Measurements from ENCODE around the gene JAG1. TPM values are rescaled to one million over a fixed set of nuclear protein-coding genes. Genes with fewer than 3 reads are reported as not detected.
"Not testable (repeated sequence)": the region's sequence is repeated elsewhere in the genome, so short reads cannot be mapped to it uniquely, and the experiment has no call there.

The JAG1 gene
- total RNA-seq, 1 experiment from 2014 or later = 8.3 TPM

DNA sequence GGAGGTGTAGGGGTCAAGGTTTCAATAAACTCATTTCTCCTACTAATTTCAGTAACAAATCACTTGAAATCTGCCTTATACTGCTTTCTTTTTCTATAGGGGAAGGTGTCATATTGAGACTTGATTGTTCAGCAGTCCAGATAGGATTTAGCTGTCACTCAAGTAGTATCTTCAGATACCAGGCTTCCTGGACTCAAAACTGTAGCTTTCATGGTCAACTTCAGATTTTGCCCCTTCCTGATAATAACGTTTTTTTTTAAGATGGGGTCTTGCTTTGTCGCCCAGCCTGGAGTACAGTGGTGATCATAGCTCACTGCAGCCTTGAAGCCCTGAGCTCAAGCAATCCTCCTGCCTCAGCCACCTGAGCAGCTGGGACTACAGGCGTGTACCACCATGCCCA lies 77.8 kb downstream of the JAG1 start:
- no peak overlapping the region for H3K9ac ChIP-seq (ENCODE audit: low read length)
- H4K20me1 ChIP-seq (ENCODE audit: insufficient read depth, low read depth, low read length) = no peaks in the 10 kb centered on the region
- peaks cover 11% of the 10 kb centered on the region for H3K4me1 ChIP-seq (ENCODE audit: low read length)
- no peak for DNase-seq
- no peaks in the 10 kb centered on the region for H3K27me3 ChIP-seq (ENCODE audit: low read length)
- peaks cover 4% of the 10 kb centered on the region; the same call in 1 of the 2 replicates for H3K79me2 ChIP-seq (ENCODE audit: low read length)
- no peaks in the 10 kb centered on the region for H3K9me3 ChIP-seq (ENCODE audit: low read length)
- H3K27ac ChIP-seq (ENCODE audit: low read length) = no peak overlapping the region
- no peak overlapping the region for H3K4me2 ChIP-seq (ENCODE audit: low read depth, low read length, poor library complexity, severe bottlenecking)
- H3K36me3 ChIP-seq (ENCODE audit: insufficient read depth, low read length) = no peaks in the 10 kb centered on the region
- H3K4me3 ChIP-seq (ENCODE audit: low read length) = no peak overlapping the region
- no peaks in the 10 kb centered on the region for H3K9me2 ChIP-seq (replicated peaks; ENCODE audit: insufficient read depth, low read length)
- no peak overlapping the region for H2AFZ ChIP-seq (ENCODE audit: low read length)

- Histone ChIP-seq H3K4me3 (ENCODE audit: low read length) (no peak overlapping the region), H3K27me3 (ENCODE audit: low read length) (no peaks in the 10 kb centered on the region), H3K9me3 (ENCODE audit: low read length) (no peaks in the 10 kb centered on the region), H3K9ac (ENCODE audit: low read length) (no peak overlapping the region), H3K4me2 (ENCODE audit: low read depth, low read length, poor library complexity, severe bottlenecking) (no peak overlapping the region), H2AFZ (ENCODE audit: low read length) (no peak overlapping the region), H4K20me1 (ENCODE audit: insufficient read depth, low read depth, low read length) (no peaks in the 10 kb centered on the region), H3K9me2 (replicated peaks; ENCODE audit: insufficient read depth, low read length) (no peaks in the 10 kb centered on the region), H3K27ac (ENCODE audit: low read length) (no peak overlapping the region), H3K36me3 (ENCODE audit: insufficient read depth, low read length) (no peaks in the 10 kb centered on the region), H3K79me2 (ENCODE audit: low read length) (peaks cover 4% of the 10 kb centered on the region; the same call in 1 of the 2 replicates), H3K4me1 (ENCODE audit: low read length) (peaks cover 11% of the 10 kb centered on the region)
- DNase-seq = no peak
These were observed 78.5 kb downstream of the JAG1 start for GRCh38 chr20:10595266-10595665.

DNA sequence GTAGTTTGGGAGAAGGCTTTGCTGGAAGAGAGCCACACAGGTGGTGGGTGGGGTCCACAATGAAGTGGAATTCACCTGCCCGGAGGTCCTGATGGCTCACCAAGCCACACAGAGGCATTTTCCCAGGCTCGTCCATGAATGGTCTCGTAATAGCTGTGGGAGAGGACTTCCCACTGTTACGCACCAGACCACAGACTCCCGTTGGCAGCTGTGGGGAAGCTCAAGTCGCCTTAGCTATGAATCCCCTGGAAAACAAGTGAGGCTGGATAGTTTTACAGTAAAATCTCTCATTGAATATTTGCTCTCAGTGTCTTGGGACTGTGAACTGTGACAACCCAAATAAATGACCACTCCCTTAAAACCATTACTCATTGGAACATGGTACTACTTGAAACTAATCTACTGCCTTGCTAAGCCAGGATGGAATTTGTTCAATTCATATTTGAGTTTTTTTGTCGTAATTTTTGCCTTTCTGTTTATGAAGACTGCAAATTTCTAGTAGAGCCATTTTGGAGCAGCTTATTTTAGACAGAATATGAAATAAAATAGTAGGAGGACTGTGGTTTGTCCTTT lies 79.4 kb downstream of the JAG1 start:
- Histone ChIP-seq H3K36me3 (ENCODE audit: insufficient read depth, low read length) (no peaks in the 10 kb centered on the region), H3K9me3 (ENCODE audit: low read length) (no peaks in the 10 kb centered on the region), H3K27me3 (ENCODE audit: low read length) (no peaks in the 10 kb centered on the region), H2AFZ (ENCODE audit: low read length) (no peak overlapping the region), H3K27ac (ENCODE audit: low read length) (no peak overlapping the region), H4K20me1 (ENCODE audit: insufficient read depth, low read depth, low read length) (no peaks in the 10 kb centered on the region), H3K4me1 (ENCODE audit: low read length) (peaks cover 11% of the 10 kb centered on the region), H3K4me3 (ENCODE audit: low read length) (no peak overlapping the region), H3K79me2 (ENCODE audit: low read length) (peaks cover 4% of the 10 kb centered on the region; the same call in 1 of the 2 replicates), H3K9ac (ENCODE audit: low read length) (no peak overlapping the region), H3K9me2 (replicated peaks; ENCODE audit: insufficient read depth, low read length) (no peaks in the 10 kb centered on the region), H3K4me2 (ENCODE audit: low read depth, low read length, poor library complexity, severe bottlenecking) (no peak overlapping the region)
- DNase-seq = no peak

- no peaks in the 10 kb centered on the region for H3K9me2 ChIP-seq (replicated peaks; ENCODE audit: insufficient read depth, low read length)
- no peak overlapping the region for H3K27ac ChIP-seq (ENCODE audit: low read length)
- no peak overlapping the region for H3K4me2 ChIP-seq (ENCODE audit: low read depth, low read length, poor library complexity, severe bottlenecking)
These were observed 81.8 kb downstream of the JAG1 start for GRCh38 chr20:10591946-10592521.

GRCh38 chr20:10590950-10591671 lies 82.7 kb downstream of the JAG1 start:
- H3K79me2 ChIP-seq (ENCODE audit: low read length) = peaks cover 4% of the 10 kb centered on the region
- no peak overlapping the region for H3K27ac ChIP-seq (ENCODE audit: low read length)
- peaks cover 11% of the 10 kb centered on the region for H3K4me1 ChIP-seq (ENCODE audit: low read length)
- no peak for DNase-seq
- H3K27me3 ChIP-seq (ENCODE audit: low read length) = no peaks in the 10 kb centered on the region
- H4K20me1 ChIP-seq (ENCODE audit: insufficient read depth, low read depth, low read length) = no peaks in the 10 kb centered on the region
- no peak overlapping the region for H3K4me3 ChIP-seq (ENCODE audit: low read length)
- H3K4me2 ChIP-seq (ENCODE audit: low read depth, low read length, poor library complexity, severe bottlenecking) = no peak overlapping the region
- no peaks in the 10 kb centered on the region for H3K9me3 ChIP-seq (ENCODE audit: low read length)
- no peak overlapping the region for H3K9ac ChIP-seq (ENCODE audit: low read length)
- H2AFZ ChIP-seq (ENCODE audit: low read length) = no peak overlapping the region
- H3K9me2 ChIP-seq (replicated peaks; ENCODE audit: insufficient read depth, low read length) = no peaks in the 10 kb centered on the region
- no peaks in the 10 kb centered on the region for H3K36me3 ChIP-seq (ENCODE audit: insufficient read depth, low read length)

More at GRCh38 chr20:10591946-10592521, 81.8 kb downstream of the JAG1 start:
- Histone ChIP-seq H3K9ac (ENCODE audit: low read length) (no peak overlapping the region), H3K4me1 (ENCODE audit: low read length) (peaks cover 11% of the 10 kb centered on the region), H3K27me3 (ENCODE audit: low read length) (no peaks in the 10 kb centered on the region), H3K36me3 (ENCODE audit: insufficient read depth, low read length) (no peaks in the 10 kb centered on the region), H4K20me1 (ENCODE audit: insufficient read depth, low read depth, low read length) (no peaks in the 10 kb centered on the region), H3K4me3 (ENCODE audit: low read length) (no peak overlapping the region), H2AFZ (ENCODE audit: low read length) (no peak overlapping the region), H3K9me3 (ENCODE audit: low read length) (no peaks in the 10 kb centered on the region), H3K79me2 (ENCODE audit: low read length) (peaks cover 4% of the 10 kb centered on the region; the same call in 1 of the 2 replicates)
- no peak for DNase-seq

GRCh38 chr20:10590446-10590845 lies 83.4 kb downstream of the JAG1 start:
- H3K4me3 ChIP-seq (ENCODE audit: low read length); H3K9ac ChIP-seq (ENCODE audit: low read length); H3K4me2 ChIP-seq (ENCODE audit: low read depth, low read length, poor library complexity, severe bottlenecking); H4K20me1 ChIP-seq (ENCODE audit: insufficient read depth, low read depth, low read length); H3K27ac ChIP-seq (ENCODE audit: low read length); H2AFZ ChIP-seq (ENCODE audit: low read length); DNase-seq; H3K9me2 ChIP-seq (replicated peaks; ENCODE audit: insufficient read depth, low read length); H3K4me1 ChIP-seq (ENCODE audit: low read length); H3K9me3 ChIP-seq (ENCODE audit: low read length); H3K79me2 ChIP-seq (ENCODE audit: low read length); H3K36me3 ChIP-seq (ENCODE audit: insufficient read depth, low read length); H3K27me3 ChIP-seq (ENCODE audit: low read length): not testable (repeated sequence)

Small RNA genes within 50 kb of the gene (small RNA-seq; reads per million reads assigned to genes)
- gene MIR6870 = not detected

Other genes starting within 250 kb of the JAG1 start
- gene MKKS, start 239.8 kb downstream of the JAG1 start, total RNA-seq (2014; rRNA removed; shearing (Covaris generic); ENCODE audit: low replicate concordance) = 4.6 and 14.6 TPM in 2 replicates
- gene SLX4IP, start 238.7 kb downstream of the JAG1 start, total RNA-seq (2014; rRNA removed; shearing (Covaris generic); ENCODE audit: low replicate concordance) = 9.7 TPM in 2 replicates